Measurements from ENCODE around the gene ARHGEF9. TPM values are rescaled to one million over a fixed set of nuclear protein-coding genes. Genes with fewer than 3 reads are reported as not detected.
A peak's percentile ranks its signal among the peaks of the same experiment; 100 is the strongest.

The ARHGEF9 gene
- total RNA-seq, 1 experiment from 2014 or later, result 16.7 TPM

GRCh38 chrX:63702556-63702955, 82.5 kb downstream of the ARHGEF9 start:
- ATAC-seq, result no peak
- POLR2A ChIA-PET, result no interaction called here

GRCh38 chrX:63686878-63687714, 97.9 kb downstream of the ARHGEF9 start:
- intact Hi-C loops (cut with micrococcal nuclease; ENCODE audit: unreplicated experiment), result no loop called here

More at GRCh38 chrX:63702556-63702955, 82.5 kb downstream of the ARHGEF9 start:
- Histone ChIP-seq H3K27ac (ENCODE audit: low read length) (no peak overlapping the region), H3K4me1 (ENCODE audit: control insufficient read depth, insufficient read depth, low read length) (no peaks in the 10 kb centered on the region), H3K36me3 (ENCODE audit: control insufficient read depth, insufficient read depth, low read length) (no peaks in the 10 kb centered on the region; the same call in 1 of the 2 replicates), H3K27me3 (ENCODE audit: control insufficient read depth, insufficient read depth, low read length) (no peaks in the 10 kb centered on the region), H3K4me3 (ENCODE audit: low read depth in 2 of 2, low read length in 2 of 2) (no peak overlapping the region), H3K9me3 (ENCODE audit: control insufficient read depth, insufficient read depth, low read depth, low read length) (no peaks in the 10 kb centered on the region)
- intact Hi-C loops (cut with micrococcal nuclease; ENCODE audit: unreplicated experiment), result no loop called here
- no peak for DNase-seq (ENCODE audit: low read depth, low spot score)
- no TSS peak for BruUV-seq (replicated peaks)
- in situ Hi-C loops (cut with HindIII; ENCODE audit: low pct_unique_long_range_greater_than_20kb, low sequenced_read_pairs), result no loop called here
- no peak for TF ChIP-seq REST (IDR thresholded peaks at IDR 0.05; ENCODE audit: insufficient read depth in 1 of 2, low read depth in 2 of 2, low read length in 1 of 2)
- CTCF ChIA-PET, result no interaction called here

More at GRCh38 chrX:63686878-63687714, 97.9 kb downstream of the ARHGEF9 start:
- ATAC-seq, result peak; percentile 89
- TF ChIP-seq CTCF (IDR thresholded peaks at IDR 0.05) (peak; percentile 76), SIN3A (IDR thresholded peaks at IDR 0.05; ENCODE audit: borderline replicate concordance, insufficient read depth, low read depth, low read length) (no peak)
- DNase-seq (ENCODE audit: low read depth, low spot score), result peak; percentile 35
- in situ Hi-C loops (cut with HindIII; ENCODE audit: low pct_unique_long_range_greater_than_20kb, low sequenced_read_pairs), result no loop called here
- no peak overlapping the region for H3K4me3 ChIP-seq (ENCODE audit: low read depth in 2 of 2, low read length in 2 of 2)
- H3K4me1 ChIP-seq (ENCODE audit: control insufficient read depth, insufficient read depth, low read length), result no peaks in the 10 kb centered on the region
- no peaks in the 10 kb centered on the region for H3K9me3 ChIP-seq (ENCODE audit: control insufficient read depth, insufficient read depth, low read depth, low read length)
- BruUV-seq (replicated peaks), result no TSS peak
- CTCF ChIA-PET, result interaction anchor here (0.6 to 1.6 kb wide), 4 partner anchors 55 to 1348 kb away, joined by 3 to 7 read pairs (median 6); no protein-coding TSS in a partner anchor
- no peaks in the 10 kb centered on the region for H3K36me3 ChIP-seq (ENCODE audit: control insufficient read depth, insufficient read depth, low read length)
- POLR2A ChIA-PET, result interaction anchor here (0.7 kb wide), 1 partner anchor 641 kb away, joined by 4 read pairs; no protein-coding TSS in a partner anchor
- H3K27me3 ChIP-seq (ENCODE audit: control insufficient read depth, insufficient read depth, low read length), result no peaks in the 10 kb centered on the region
- H3K27ac ChIP-seq (ENCODE audit: low read length), result no peak overlapping the region
